SU-DHL-6 (cell line): Measurements from ENCODE around the gene PTPRG.

Experiments used
- H2AFZ ChIP-seq: fragments of 200-600 bp; sonication (generic); 2 replicates; pipeline ENCODE4 v1.6.1; 2014; ENCODE audit warnings: low read depth, mild to moderate bottlenecking, moderate library complexity, mixed read lengths, antibody characterized with exemption, low read length; ENCODE audit not compliant: severe bottlenecking
- H3F3A ChIP-seq: fragments of 200-600 bp; shearing (Covaris generic); 2 replicates; pipeline ENCODE4 v1.6.0; 2016; ENCODE audit warnings: antibody characterized with exemption, mild to moderate bottlenecking; ENCODE audit not compliant: insufficient read depth
- H3K27ac ChIP-seq: fragments of 200-600 bp; sonication (generic); 2 replicates; pipeline ENCODE4 v1.5.1; 2016; ENCODE audit warnings: low read depth, mild to moderate bottlenecking, low read length, moderate library complexity, mixed read lengths
- H3K27me3 ChIP-seq: fragments of 200-600 bp; sonication (generic), shearing (Covaris generic); 2 replicates; pipeline ENCODE4 v1.6.0; 2014; ENCODE audit warnings: mild to moderate bottlenecking, low read length
- H3K36me3 ChIP-seq: fragments of 200-600 bp; sonication (generic); 2 replicates; pipeline ENCODE4 v1.6.1; 2014; ENCODE audit warnings: mild to moderate bottlenecking, low read length, mixed read lengths
- H3K4me2 ChIP-seq: fragments of 300-600, 200-600 bp; shearing (Covaris generic), sonication (generic); 2 replicates; pipeline ENCODE4 v1.6.0; 2014; ENCODE audit warnings: low read length, low read depth, mild to moderate bottlenecking; ENCODE audit not compliant: poor library complexity, severe bottlenecking
- H3K4me3 ChIP-seq: fragments of 200-600 bp; sonication (generic); 2 replicates; pipeline ENCODE4 v1.5.1; 2014; ENCODE audit warnings: antibody characterized with exemption, low read length, mild to moderate bottlenecking, mixed read lengths; ENCODE audit not compliant: insufficient read depth, poor library complexity, severe bottlenecking
- H3K79me2 ChIP-seq: fragments of 200-600 bp; sonication (generic); 2 replicates; pipeline ENCODE4 v1.6.1; 2014; ENCODE audit warnings: mild to moderate bottlenecking, low read length, moderate library complexity; ENCODE audit not compliant: insufficient read depth
- H3K9ac ChIP-seq: fragments of 200-600 bp; sonication (generic); 2 replicates; pipeline ENCODE4 v1.7.0; 2014; ENCODE audit warnings: mild to moderate bottlenecking, low read length
- H3K9me2 ChIP-seq: fragments of 200-600 bp; sonication (generic); replicated peaks from 2 replicates; pipeline ENCODE4 v1.6.1; 2014; ENCODE audit warnings: low read length; ENCODE audit not compliant: insufficient read depth
- H3K9me3 ChIP-seq: fragments of 200-600 bp; sonication (generic); 2 replicates; pipeline ENCODE4 v1.6.1; 2014; ENCODE audit warnings: low read length, mixed read lengths; ENCODE audit not compliant: insufficient read depth
- H4K20me1 ChIP-seq: fragments of 200-600 bp; sonication (generic); 2 replicates; pipeline ENCODE4 v1.6.1; 2014; ENCODE audit warnings: low read depth, mild to moderate bottlenecking, antibody characterized with exemption, low read length, moderate library complexity, mixed read lengths
- CTCF ChIP-seq: fragments of 200-600 bp; sonication (generic); IDR thresholded peaks from one replicate; pipeline ENCODE4 v1.5.1; 2017; ENCODE audit warnings: antibody characterized with exemption, mild to moderate bottlenecking, low read length, moderate library complexity; ENCODE audit not compliant: insufficient read depth, poor library complexity, severe bottlenecking
- EZH2phosphoT487 ChIP-seq: fragments of 200-600 bp; sonication (generic), shearing (Covaris generic); conservative IDR thresholded peaks from 2 replicates; pipeline ENCODE4 v1.6.1; 2018; ENCODE audit warnings: mild to moderate bottlenecking, antibody characterized with exemption, low read length, moderate library complexity, mixed read lengths

The PTPRG gene

GRCh38 chr3:61955483-61955882 is 394.1 kb downstream of the PTPRG start:
- no peaks in the 10 kb centered on the region for H3K79me2 ChIP-seq
- no peaks in the 10 kb centered on the region for H3F3A ChIP-seq
- H3K9me2 ChIP-seq = no peaks in the 10 kb centered on the region
- TF ChIP-seq CTCF (no peak), EZH2phosphoT487 (no peak)
- H2AFZ ChIP-seq = no peak overlapping the region
- no peak overlapping the region for H3K9ac ChIP-seq
- no peaks in the 10 kb centered on the region for H3K9me3 ChIP-seq
- H4K20me1 ChIP-seq = no peaks in the 10 kb centered on the region
- H3K36me3 ChIP-seq = no peaks in the 10 kb centered on the region
- H3K4me2 ChIP-seq = no peak overlapping the region
- no peaks in the 10 kb centered on the region for H3K27me3 ChIP-seq
- no peak overlapping the region for H3K27ac ChIP-seq
- no peak overlapping the region for H3K4me3 ChIP-seq

- Histone ChIP-seq H3K27me3 (no peaks in the 10 kb centered on the region), H2AFZ (no peak overlapping the region), H3K9me2 (no peaks in the 10 kb centered on the region), H3K4me3 (no peak overlapping the region), H3K4me2 (no peak overlapping the region), H3K9me3 (no peaks in the 10 kb centered on the region), H4K20me1 (no peaks in the 10 kb centered on the region), H3K9ac (no peak overlapping the region), H3K27ac (no peak overlapping the region), H3K79me2 (no peaks in the 10 kb centered on the region), H3K36me3 (no peaks in the 10 kb centered on the region), H3F3A (no peaks in the 10 kb centered on the region)
- TF ChIP-seq CTCF = no peak
- no peak for TF ChIP-seq EZH2phosphoT487
These were observed 394.9 kb downstream of the PTPRG start for GRCh38 chr3:61956236-61956635.

GRCh38 chr3:61957259-61957658 is 395.9 kb downstream of the PTPRG start:
- H3K9me3 ChIP-seq = no peaks in the 10 kb centered on the region
- no peak overlapping the region for H3K27ac ChIP-seq
- H4K20me1 ChIP-seq = no peaks in the 10 kb centered on the region
- no peaks in the 10 kb centered on the region for H3K79me2 ChIP-seq
- no peak for TF ChIP-seq EZH2phosphoT487
- TF ChIP-seq CTCF = no peak
- no peak overlapping the region for H3K4me3 ChIP-seq
- H3K36me3 ChIP-seq = no peaks in the 10 kb centered on the region
- no peak overlapping the region for H3K9ac ChIP-seq
- no peaks in the 10 kb centered on the region for H3K9me2 ChIP-seq
- no peaks in the 10 kb centered on the region for H3K27me3 ChIP-seq
- no peak overlapping the region for H2AFZ ChIP-seq
- no peaks in the 10 kb centered on the region for H3F3A ChIP-seq
- H3K4me2 ChIP-seq = no peak overlapping the region
